DND-41 (cell line): ENCODE data around the gene MUC2.

Experiments
- EZH2 ChIP-seq: IDR thresholded peaks from 3 replicates; pipeline ENCODE4 v1.6.1; 2012; ENCODE audit warnings: borderline replicate concordance, low read depth, mild to moderate bottlenecking, moderate library complexity, low read length, inconsistent platforms; ENCODE audit not compliant: severe bottlenecking
- TF ChIP-seq, protein P1 (sequence below): IDR thresholded peaks from 2 replicates; pipeline ENCODE4 v1.5.1; 2012; ENCODE audit warnings: borderline replicate concordance, low read length, moderate library complexity, mild to moderate bottlenecking; ENCODE audit not compliant: poor library complexity, severe bottlenecking; ENCODE audit errors: extremely low read depth

DNA sequence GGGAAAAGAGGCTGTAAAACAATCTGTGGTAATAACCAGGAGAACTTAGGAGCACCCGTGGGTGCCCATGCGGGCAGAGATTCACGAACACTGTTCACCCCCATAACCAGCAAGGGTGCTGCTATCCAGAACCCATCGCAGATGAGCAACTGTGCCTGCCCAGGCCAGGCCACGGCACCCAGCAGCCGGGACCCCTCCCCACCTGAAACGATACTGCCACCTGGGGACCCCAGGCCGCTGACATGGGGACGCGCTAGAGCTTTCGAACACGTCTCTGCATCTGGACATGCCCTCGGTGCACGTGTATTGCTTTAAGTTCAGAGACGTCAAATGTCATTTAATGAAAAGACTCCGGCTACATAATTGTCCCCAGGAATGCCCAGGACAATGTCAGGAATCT lies 14.3 kb upstream of the MUC2 start:
- TF ChIP-seq, protein P1, sequence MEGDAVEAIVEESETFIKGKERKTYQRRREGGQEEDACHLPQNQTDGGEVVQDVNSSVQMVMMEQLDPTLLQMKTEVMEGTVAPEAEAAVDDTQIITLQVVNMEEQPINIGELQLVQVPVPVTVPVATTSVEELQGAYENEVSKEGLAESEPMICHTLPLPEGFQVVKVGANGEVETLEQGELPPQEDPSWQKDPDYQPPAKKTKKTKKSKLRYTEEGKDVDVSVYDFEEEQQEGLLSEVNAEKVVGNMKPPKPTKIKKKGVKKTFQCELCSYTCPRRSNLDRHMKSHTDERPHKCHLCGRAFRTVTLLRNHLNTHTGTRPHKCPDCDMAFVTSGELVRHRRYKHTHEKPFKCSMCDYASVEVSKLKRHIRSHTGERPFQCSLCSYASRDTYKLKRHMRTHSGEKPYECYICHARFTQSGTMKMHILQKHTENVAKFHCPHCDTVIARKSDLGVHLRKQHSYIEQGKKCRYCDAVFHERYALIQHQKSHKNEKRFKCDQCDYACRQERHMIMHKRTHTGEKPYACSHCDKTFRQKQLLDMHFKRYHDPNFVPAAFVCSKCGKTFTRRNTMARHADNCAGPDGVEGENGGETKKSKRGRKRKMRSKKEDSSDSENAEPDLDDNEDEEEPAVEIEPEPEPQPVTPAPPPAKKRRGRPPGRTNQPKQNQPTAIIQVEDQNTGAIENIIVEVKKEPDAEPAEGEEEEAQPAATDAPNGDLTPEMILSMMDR, result no peak
- TF ChIP-seq EZH2, result no peak
